ENCODE data around the gene ASB2.
A peak's percentile ranks its signal among the peaks of the same experiment; 100 is the strongest.

ASB2 gene

GRCh38 chr14:93939304-93940229 is 36.8 kb downstream of the ASB2 start:
- Histone ChIP-seq H3K9me3 (ENCODE audit: low read length) (peaks cover 7% of the 10 kb centered on the region), H3K27me3 (ENCODE audit: insufficient read depth, low read length) (peaks cover 2% of the 10 kb centered on the region), H3K36me3 (ENCODE audit: insufficient read depth, low read length) (no peaks in the 10 kb centered on the region), H3K4me1 (ENCODE audit: insufficient read depth, low read length) (peaks cover 20% of the 10 kb centered on the region), H3K4me3 (ENCODE audit: low read length) (no peak overlapping the region), H2AFZ (ENCODE audit: low read depth, low read length) (no peak overlapping the region)

GRCh38 chr14:93938751-93939303 is 37.5 kb downstream of the ASB2 start:
- H3K4me1 ChIP-seq (ENCODE audit: insufficient read depth, low read length) = peaks cover 20% of the 10 kb centered on the region
- peaks cover 2% of the 10 kb centered on the region for H3K27me3 ChIP-seq (ENCODE audit: insufficient read depth, low read length)
- H2AFZ ChIP-seq (ENCODE audit: low read depth, low read length) = no peak overlapping the region
- peaks cover 7% of the 10 kb centered on the region for H3K9me3 ChIP-seq (ENCODE audit: low read length)
- H3K4me3 ChIP-seq (ENCODE audit: low read length) = no peak overlapping the region
- no peaks in the 10 kb centered on the region for H3K36me3 ChIP-seq (ENCODE audit: insufficient read depth, low read length)

- H3K27me3 ChIP-seq (ENCODE audit: insufficient read depth, low read length) = peaks cover 2% of the 10 kb centered on the region
- no peaks in the 10 kb centered on the region for H3K36me3 ChIP-seq (ENCODE audit: insufficient read depth, low read length)
- no peak overlapping the region for H2AFZ ChIP-seq (ENCODE audit: low read depth, low read length)
- H3K4me1 ChIP-seq (ENCODE audit: insufficient read depth, low read length) = peaks cover 20% of the 10 kb centered on the region
- peaks cover 7% of the 10 kb centered on the region for H3K9me3 ChIP-seq (ENCODE audit: low read length)
- H3K4me3 ChIP-seq (ENCODE audit: low read length) = no peak overlapping the region
These were observed 38.9 kb downstream of the ASB2 start for GRCh38 chr14:93937519-93937918.

DNA sequence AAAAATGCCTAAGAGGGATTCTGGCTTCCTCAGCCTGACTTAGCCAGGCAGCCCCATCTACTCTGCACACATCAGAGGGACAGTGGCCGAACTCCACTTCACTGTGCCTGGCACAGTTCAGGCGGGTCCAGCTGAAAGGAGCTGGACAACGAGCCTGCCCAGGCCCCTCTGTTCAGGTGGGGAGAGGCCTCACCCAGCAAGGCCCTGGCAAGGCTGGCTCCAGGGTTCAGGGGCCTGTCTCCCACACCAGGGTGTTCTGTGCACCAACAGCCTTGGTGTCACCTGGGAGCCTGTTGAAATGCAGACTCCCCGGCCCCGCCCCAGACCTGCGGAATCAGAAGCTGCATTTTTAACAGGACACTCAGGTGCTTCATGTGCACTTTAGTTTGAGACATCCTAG is 39.4 kb downstream of the ASB2 start:
- Histone ChIP-seq H3K4me1 (ENCODE audit: insufficient read depth, low read length) (peaks cover 20% of the 10 kb centered on the region), H3K36me3 (ENCODE audit: insufficient read depth, low read length) (no peaks in the 10 kb centered on the region), H2AFZ (ENCODE audit: low read depth, low read length) (no peak overlapping the region), H3K27me3 (ENCODE audit: insufficient read depth, low read length) (peaks cover 2% of the 10 kb centered on the region), H3K4me3 (ENCODE audit: low read length) (no peak overlapping the region), H3K9me3 (ENCODE audit: low read length) (peaks cover 7% of the 10 kb centered on the region)

GRCh38 chr14:93936245-93936644 is 40.1 kb downstream of the ASB2 start:
- Histone ChIP-seq H3K9me3 (ENCODE audit: low read length) (peaks cover 7% of the 10 kb centered on the region), H3K4me1 (ENCODE audit: insufficient read depth, low read length) (peaks cover 15% of the 10 kb centered on the region), H2AFZ (ENCODE audit: low read depth, low read length) (no peak overlapping the region), H3K36me3 (ENCODE audit: insufficient read depth, low read length) (no peaks in the 10 kb centered on the region), H3K4me3 (ENCODE audit: low read length) (no peak overlapping the region), H3K27me3 (ENCODE audit: insufficient read depth, low read length) (peaks cover 2% of the 10 kb centered on the region)

- peaks cover 7% of the 10 kb centered on the region for H3K9me3 ChIP-seq (ENCODE audit: low read length)
- H2AFZ ChIP-seq (ENCODE audit: low read depth, low read length) = no peak overlapping the region
- peaks cover 14% of the 10 kb centered on the region for H3K4me1 ChIP-seq (ENCODE audit: insufficient read depth, low read length)
- no peaks in the 10 kb centered on the region for H3K36me3 ChIP-seq (ENCODE audit: insufficient read depth, low read length)
- no peak overlapping the region for H3K4me3 ChIP-seq (ENCODE audit: low read length)
- peaks cover 2% of the 10 kb centered on the region for H3K27me3 ChIP-seq (ENCODE audit: insufficient read depth, low read length)
These were observed 41.2 kb downstream of the ASB2 start for GRCh38 chr14:93935213-93935612.

GRCh38 chr14:93932642-93933041 is 43.7 kb downstream of the ASB2 start:
- no peak overlapping the region for H2AFZ ChIP-seq (ENCODE audit: low read depth, low read length)
- no peaks in the 10 kb centered on the region for H3K27me3 ChIP-seq (ENCODE audit: insufficient read depth, low read length)
- H3K36me3 ChIP-seq (ENCODE audit: insufficient read depth, low read length) = peaks cover 10% of the 10 kb centered on the region
- peaks cover 36% of the 10 kb centered on the region for H3K4me1 ChIP-seq (ENCODE audit: insufficient read depth, low read length)
- no peaks in the 10 kb centered on the region for H3K9me3 ChIP-seq (ENCODE audit: low read length)
- H3K4me3 ChIP-seq (ENCODE audit: low read length) = no peak overlapping the region

- Histone ChIP-seq H3K4me1 (ENCODE audit: insufficient read depth, low read length) (peaks cover 35% of the 10 kb centered on the region), H3K36me3 (ENCODE audit: insufficient read depth, low read length) (peaks cover 10% of the 10 kb centered on the region), H3K9me3 (ENCODE audit: low read length) (no peaks in the 10 kb centered on the region), H2AFZ (ENCODE audit: low read depth, low read length) (no peak overlapping the region), H3K4me3 (ENCODE audit: low read length) (no peak overlapping the region), H3K27me3 (ENCODE audit: insufficient read depth, low read length) (no peaks in the 10 kb centered on the region)
These were observed 45.4 kb downstream of the ASB2 start for GRCh38 chr14:93930989-93931307.

GRCh38 chr14:93930296-93930988 is 45.9 kb downstream of the ASB2 start:
- Histone ChIP-seq H3K9me3 (ENCODE audit: low read length) (no peaks in the 10 kb centered on the region), H3K27me3 (ENCODE audit: insufficient read depth, low read length) (no peaks in the 10 kb centered on the region), H2AFZ (ENCODE audit: low read depth, low read length) (no peak overlapping the region), H3K4me1 (ENCODE audit: insufficient read depth, low read length) (peaks cover 35% of the 10 kb centered on the region), H3K4me3 (ENCODE audit: low read length) (no peak overlapping the region), H3K36me3 (ENCODE audit: insufficient read depth, low read length) (peaks cover 10% of the 10 kb centered on the region)

GRCh38 chr14:93929657-93930056 is 46.7 kb downstream of the ASB2 start:
- Histone ChIP-seq H3K4me1 (ENCODE audit: insufficient read depth, low read length) (peaks cover 38% of the 10 kb centered on the region), H2AFZ (ENCODE audit: low read depth, low read length) (no peak overlapping the region), H3K9me3 (ENCODE audit: low read length) (no peaks in the 10 kb centered on the region), H3K27me3 (ENCODE audit: insufficient read depth, low read length) (no peaks in the 10 kb centered on the region), H3K36me3 (ENCODE audit: insufficient read depth, low read length) (peaks cover 10% of the 10 kb centered on the region), H3K4me3 (ENCODE audit: low read length) (no peak overlapping the region)

DNA sequence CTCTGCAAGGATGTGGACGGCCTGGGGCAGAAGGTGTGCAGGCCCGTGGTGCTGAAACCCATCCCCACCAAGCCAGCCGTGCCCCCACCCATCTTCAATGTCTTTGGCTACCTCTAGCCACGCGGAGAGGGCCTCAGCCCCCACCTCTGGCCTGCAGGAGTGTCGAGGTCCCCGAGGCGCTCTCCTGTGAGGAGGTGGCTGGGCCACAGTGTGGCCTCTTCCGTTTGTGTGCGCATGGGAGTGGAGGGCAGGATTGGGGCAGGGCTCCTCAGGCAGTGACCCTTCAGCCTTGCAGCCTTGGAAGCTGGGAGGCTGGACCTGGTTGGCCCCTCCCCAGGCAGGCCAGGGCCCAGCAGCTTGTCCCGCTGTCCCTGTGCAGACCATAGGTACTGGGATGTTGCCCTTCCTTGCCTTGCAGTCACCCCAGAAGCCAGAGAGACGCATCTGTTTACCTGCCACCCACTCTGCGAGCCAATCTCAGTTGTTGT is 47.3 kb downstream of the ASB2 start:
- Histone ChIP-seq H2AFZ (ENCODE audit: low read depth, low read length) (no peak overlapping the region), H3K9me3 (ENCODE audit: low read length) (no peaks in the 10 kb centered on the region), H3K36me3 (ENCODE audit: insufficient read depth, low read length) (peaks cover 10% of the 10 kb centered on the region), H3K27me3 (ENCODE audit: insufficient read depth, low read length) (no peaks in the 10 kb centered on the region), H3K4me1 (ENCODE audit: insufficient read depth, low read length) (peaks cover 40% of the 10 kb centered on the region), H3K4me3 (ENCODE audit: low read length) (no peak overlapping the region)

GRCh38 chr14:93928184-93929047 is 48.0 kb downstream of the ASB2 start:
- peak overlapping the region; percentile 54 for H3K4me3 ChIP-seq (ENCODE audit: low read length)
- peaks cover 10% of the 10 kb centered on the region for H3K36me3 ChIP-seq (ENCODE audit: insufficient read depth, low read length)
- no peaks in the 10 kb centered on the region for H3K9me3 ChIP-seq (ENCODE audit: low read length)
- no peak overlapping the region for H2AFZ ChIP-seq (ENCODE audit: low read depth, low read length)
- H3K4me1 ChIP-seq (ENCODE audit: insufficient read depth, low read length) = peaks cover 45% of the 10 kb centered on the region
- H3K27me3 ChIP-seq (ENCODE audit: insufficient read depth, low read length) = no peaks in the 10 kb centered on the region
